Measurements from ENCODE around the gene PCDH9. TPM values are rescaled to one million over a fixed set of nuclear protein-coding genes. Genes with fewer than 3 reads are reported as not detected.

PCDH9 gene
- total RNA-seq, 6 experiments from 2014 or later, result 1.6 to 3.9 (median 3.1) TPM

DNA sequence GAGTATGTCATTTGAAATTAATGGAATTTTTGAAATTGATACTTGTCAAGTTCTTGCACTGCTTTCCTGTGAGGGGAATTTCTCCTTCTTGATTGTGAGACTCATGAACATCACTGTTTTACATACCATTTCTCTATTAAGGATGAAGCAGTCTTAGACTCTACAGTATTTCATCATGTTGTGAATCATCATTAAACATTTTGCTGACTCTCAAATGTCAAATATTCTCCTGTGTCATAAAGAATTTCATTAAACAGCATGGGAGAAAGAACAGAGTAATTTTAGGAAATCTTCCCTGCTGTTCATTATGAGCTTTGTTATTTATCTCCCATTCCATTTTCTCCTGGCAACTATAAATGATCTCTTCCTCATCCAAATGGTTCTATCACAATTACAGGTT lies 729.0 kb downstream of the PCDH9 start:
- TF ChIP-seq, protein P1, sequence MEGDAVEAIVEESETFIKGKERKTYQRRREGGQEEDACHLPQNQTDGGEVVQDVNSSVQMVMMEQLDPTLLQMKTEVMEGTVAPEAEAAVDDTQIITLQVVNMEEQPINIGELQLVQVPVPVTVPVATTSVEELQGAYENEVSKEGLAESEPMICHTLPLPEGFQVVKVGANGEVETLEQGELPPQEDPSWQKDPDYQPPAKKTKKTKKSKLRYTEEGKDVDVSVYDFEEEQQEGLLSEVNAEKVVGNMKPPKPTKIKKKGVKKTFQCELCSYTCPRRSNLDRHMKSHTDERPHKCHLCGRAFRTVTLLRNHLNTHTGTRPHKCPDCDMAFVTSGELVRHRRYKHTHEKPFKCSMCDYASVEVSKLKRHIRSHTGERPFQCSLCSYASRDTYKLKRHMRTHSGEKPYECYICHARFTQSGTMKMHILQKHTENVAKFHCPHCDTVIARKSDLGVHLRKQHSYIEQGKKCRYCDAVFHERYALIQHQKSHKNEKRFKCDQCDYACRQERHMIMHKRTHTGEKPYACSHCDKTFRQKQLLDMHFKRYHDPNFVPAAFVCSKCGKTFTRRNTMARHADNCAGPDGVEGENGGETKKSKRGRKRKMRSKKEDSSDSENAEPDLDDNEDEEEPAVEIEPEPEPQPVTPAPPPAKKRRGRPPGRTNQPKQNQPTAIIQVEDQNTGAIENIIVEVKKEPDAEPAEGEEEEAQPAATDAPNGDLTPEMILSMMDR (IDR thresholded peaks at IDR 0.05), result no peak
- TF ChIP-seq POLR2A (IDR thresholded peaks at IDR 0.05), result no peak
- Histone ChIP-seq H3K4me1 (no peaks in the 10 kb centered on the region), H3K4me3 (no peak overlapping the region), H3K36me3 (no peaks in the 10 kb centered on the region), H3K27me3 (no peaks in the 10 kb centered on the region), H3K27ac (no peak overlapping the region), H3K9me3 (no peaks in the 10 kb centered on the region)
- DNase-seq (no peak), ATAC-seq (no peak)
- intact Hi-C loops (cut with DNase I), result no loop called here

DNA sequence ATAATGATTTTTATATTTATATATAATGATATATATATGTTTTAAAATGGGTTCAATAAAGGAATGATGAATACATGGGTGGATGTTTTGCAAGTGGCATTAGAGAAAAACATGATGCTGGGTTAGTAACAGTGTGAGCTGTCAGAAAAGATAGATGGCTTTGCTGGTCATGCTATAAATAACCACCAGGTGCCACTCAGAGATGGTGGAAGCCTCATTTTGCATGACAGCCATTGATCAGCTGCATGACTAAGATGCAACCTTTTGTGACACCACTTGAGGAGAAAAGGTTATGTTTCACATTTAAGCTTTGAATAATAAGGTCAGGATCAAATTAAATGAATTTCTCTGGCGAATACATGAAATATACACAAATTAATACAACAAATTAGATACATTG lies 737.7 kb downstream of the PCDH9 start:
- H3K9me3 ChIP-seq, result no peaks in the 10 kb centered on the region
- DNase-seq (no peak), ATAC-seq (peak in 1 of 4 donors; percentile 46)
- TF ChIP-seq POLR2A (IDR thresholded peaks at IDR 0.05), result no peak
- TF ChIP-seq, protein P1 (IDR thresholded peaks at IDR 0.05), result peak in 2 of 4 donors; percentile 5 to 20
- H3K4me3 ChIP-seq, result no peak overlapping the region
- intact Hi-C loops (cut with DNase I), result no loop called here
- no peak overlapping the region for H3K27ac ChIP-seq
- H3K36me3 ChIP-seq, result no peaks in the 10 kb centered on the region
- no peaks in the 10 kb centered on the region for H3K4me1 ChIP-seq
- no peaks in the 10 kb centered on the region for H3K27me3 ChIP-seq
- 26% methylated on average over 1 of the region's 1 CpG for whole genome bisulfite sequencing (ENCODE audit: insufficient coverage, low coverage, low lambda C conversion rate, missing lambda C conversion rate)

DNA sequence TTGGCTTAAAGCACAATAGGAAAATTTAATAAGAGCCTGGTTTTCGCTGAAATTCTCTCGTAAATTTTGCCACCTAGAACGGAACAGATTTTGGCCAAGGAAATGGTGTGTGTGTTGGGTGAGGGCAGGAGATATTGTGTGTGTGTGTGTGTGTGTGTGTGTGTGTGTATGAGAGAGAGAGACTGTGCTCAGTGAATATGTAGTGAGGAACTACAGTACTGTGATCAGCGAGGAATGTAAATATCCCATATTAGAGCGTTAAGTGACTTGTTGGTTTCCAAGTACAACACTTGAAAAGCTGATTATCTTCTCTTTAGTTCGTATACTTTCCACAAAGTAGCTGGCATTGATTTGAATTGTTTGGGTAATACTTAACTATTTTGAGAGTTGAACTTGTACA lies 738.9 kb downstream of the PCDH9 start:
- no peaks in the 10 kb centered on the region for H3K4me1 ChIP-seq
- WGBS (ENCODE audit: insufficient coverage, low coverage, low lambda C conversion rate, missing lambda C conversion rate), result 80% methylated on average over 6 of the region's 6 CpGs
- no peak for DNase-seq
- H3K27me3 ChIP-seq, result no peaks in the 10 kb centered on the region
- H3K4me3 ChIP-seq, result no peak overlapping the region
- no peaks in the 10 kb centered on the region for H3K9me3 ChIP-seq
- no peak for ATAC-seq
- H3K36me3 ChIP-seq, result no peaks in the 10 kb centered on the region
- no peak for TF ChIP-seq POLR2A (IDR thresholded peaks at IDR 0.05)
- TF ChIP-seq, protein P1 (IDR thresholded peaks at IDR 0.05), result no peak
- intact Hi-C loops (cut with DNase I), result no loop called here
- no peak overlapping the region for H3K27ac ChIP-seq

DNA sequence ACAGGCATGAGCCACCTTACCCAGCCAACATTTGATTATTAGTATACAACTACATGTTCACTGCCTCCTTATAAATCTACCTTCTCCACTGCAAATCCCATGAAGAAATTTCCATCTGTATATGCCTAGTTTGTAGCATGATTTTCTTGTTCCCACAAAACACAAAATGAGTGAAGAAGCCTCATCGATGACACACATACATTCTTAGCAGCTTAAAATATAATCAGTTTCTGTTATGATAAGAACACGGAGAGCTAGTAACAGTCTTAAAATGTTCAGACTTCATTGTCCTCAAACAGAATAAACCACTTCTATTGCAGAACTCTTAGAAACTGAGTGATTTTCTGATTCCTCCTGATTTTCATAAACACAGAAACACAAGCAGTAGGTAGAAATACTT lies 740.5 kb downstream of the PCDH9 start:
- Histone ChIP-seq H3K27me3 (no peaks in the 10 kb centered on the region), H3K27ac (no peak overlapping the region), H3K4me3 (no peak overlapping the region), H3K36me3 (no peaks in the 10 kb centered on the region), H3K4me1 (no peaks in the 10 kb centered on the region), H3K9me3 (no peaks in the 10 kb centered on the region)
- ATAC-seq, result no peak
- TF ChIP-seq POLR2A (IDR thresholded peaks at IDR 0.05), result no peak
- TF ChIP-seq, protein P1 (IDR thresholded peaks at IDR 0.05), result no peak
- 55% methylated on average over 2 of the region's 2 CpGs for WGBS (ENCODE audit: insufficient coverage, low coverage, low lambda C conversion rate, missing lambda C conversion rate)
- DNase-seq, result no peak
- intact Hi-C loops (cut with DNase I), result no loop called here

DNA sequence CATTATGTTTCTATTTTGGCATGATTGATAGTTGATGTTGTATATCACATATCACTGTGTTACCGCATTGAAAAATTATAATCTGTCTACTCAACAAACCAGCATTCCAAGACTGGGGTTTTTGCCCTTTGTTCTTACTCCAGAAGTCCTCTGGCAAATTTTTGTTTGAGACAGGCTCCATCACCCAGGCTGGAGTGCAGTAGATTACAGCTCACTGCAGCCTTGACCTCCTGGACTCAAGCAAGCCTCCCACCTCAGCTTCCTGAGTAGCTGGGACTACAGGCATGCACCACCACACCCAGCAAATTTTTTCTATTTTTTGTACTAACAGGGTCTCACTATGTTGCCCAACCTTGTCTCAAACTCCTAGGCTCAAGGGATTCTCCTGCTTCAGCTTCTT lies 741.0 kb downstream of the PCDH9 start:
- no peak overlapping the region for H3K4me3 ChIP-seq
- no peak for DNase-seq
- H3K9me3 ChIP-seq, result no peaks in the 10 kb centered on the region
- H3K27ac ChIP-seq, result no peak overlapping the region
- WGBS (ENCODE audit: insufficient coverage, low coverage, low lambda C conversion rate, missing lambda C conversion rate), result 100% methylated on average over 1 of the region's 1 CpG
- no peaks in the 10 kb centered on the region for H3K36me3 ChIP-seq
- no peak for TF ChIP-seq POLR2A (IDR thresholded peaks at IDR 0.05)
- TF ChIP-seq, protein P1 (IDR thresholded peaks at IDR 0.05), result no peak
- intact Hi-C loops (cut with DNase I), result no loop called here
- ATAC-seq, result no peak
- H3K4me1 ChIP-seq, result no peaks in the 10 kb centered on the region
- no peaks in the 10 kb centered on the region for H3K27me3 ChIP-seq

Data from right lobe of liver (tissue), 6 donors.